HG03064 (cell line): ENCODE measurements around the gene NAV2.

Experiments used
- ATAC-seq: cut with Tn5 transposase; IDR thresholded peaks from one replicate; pipeline ENCODE4 v1.9.1; 2021; ENCODE audit warnings: low read depth; ENCODE audit not compliant: unreplicated experiment

The NAV2 gene

DNA sequence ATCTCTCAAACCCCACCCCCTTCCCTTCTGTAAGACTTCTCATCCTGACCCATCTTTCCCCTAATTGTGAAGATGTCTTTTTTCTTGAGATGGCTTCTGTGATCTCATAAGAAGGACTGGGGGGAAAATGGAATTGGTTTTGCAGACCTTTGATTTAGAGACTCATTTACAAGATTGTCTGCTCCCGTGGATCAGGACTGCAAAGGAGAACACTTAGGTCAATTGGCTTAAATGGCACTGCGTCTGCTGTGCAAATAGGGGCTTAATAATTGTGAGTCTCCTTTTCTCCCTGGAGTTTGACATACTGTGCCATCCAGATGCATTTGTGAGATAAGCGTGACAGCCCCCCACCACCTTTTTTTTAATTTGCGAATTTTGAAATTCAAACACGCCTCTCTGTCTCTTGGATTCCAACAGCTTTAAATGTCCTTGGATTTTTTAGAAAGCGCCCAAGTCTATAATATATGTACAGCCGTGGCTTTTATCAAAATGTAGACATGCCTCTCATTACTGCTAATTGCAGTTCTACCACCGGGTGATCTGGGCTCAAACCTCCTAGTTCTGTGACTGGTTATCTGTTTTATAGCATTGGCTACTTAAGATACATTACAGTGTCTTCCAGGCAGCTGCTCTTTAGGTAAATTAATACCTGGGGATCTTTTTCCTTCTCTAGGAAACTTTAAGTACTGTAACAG lies 297.7 kb downstream of the NAV2 start:
- ATAC-seq: no peak

DNA sequence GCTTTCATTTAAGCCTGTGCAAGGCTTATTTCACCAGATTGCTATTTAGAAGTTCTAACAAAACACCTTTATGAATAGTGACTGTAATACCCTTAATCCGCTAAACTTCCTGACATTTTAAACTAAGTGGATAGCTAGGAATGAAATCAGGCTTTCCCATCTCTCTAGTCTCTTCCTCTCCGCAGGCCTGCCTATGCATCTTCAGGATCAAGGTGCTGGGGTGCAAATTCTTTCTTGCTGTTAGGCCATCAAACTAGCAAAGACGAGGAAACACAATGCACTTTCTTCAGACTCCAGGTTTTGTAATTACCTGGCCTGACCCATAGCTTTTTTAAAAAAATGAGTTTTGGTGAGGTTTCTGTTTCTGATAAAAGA lies 298.2 kb downstream of the NAV2 start:
- no peak for ATAC-seq

- ATAC-seq: no peak
Measured at GRCh38 chr11:20011307-20011951, 298.8 kb downstream of the NAV2 start.

GRCh38 chr11:20013346-20014066 lies 300.9 kb downstream of the NAV2 start:
- ATAC-seq: no peak

DNA sequence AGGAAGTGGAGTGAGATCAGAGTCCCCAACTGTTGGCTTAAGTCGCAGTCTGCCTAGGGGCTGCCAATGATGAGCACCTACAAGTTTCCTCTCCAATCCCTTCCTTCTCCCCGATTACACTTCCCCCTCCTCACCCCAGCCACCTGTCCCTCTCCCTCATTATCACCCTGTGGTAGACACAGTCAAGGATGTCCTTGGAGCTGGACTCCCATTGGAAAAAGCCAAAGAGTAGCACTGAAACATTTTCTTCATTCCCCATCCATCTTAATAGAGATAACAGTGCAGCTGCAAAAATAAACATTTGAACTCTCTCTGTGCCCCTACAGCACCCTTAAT lies 301.4 kb downstream of the NAV2 start:
- no peak for ATAC-seq

DNA sequence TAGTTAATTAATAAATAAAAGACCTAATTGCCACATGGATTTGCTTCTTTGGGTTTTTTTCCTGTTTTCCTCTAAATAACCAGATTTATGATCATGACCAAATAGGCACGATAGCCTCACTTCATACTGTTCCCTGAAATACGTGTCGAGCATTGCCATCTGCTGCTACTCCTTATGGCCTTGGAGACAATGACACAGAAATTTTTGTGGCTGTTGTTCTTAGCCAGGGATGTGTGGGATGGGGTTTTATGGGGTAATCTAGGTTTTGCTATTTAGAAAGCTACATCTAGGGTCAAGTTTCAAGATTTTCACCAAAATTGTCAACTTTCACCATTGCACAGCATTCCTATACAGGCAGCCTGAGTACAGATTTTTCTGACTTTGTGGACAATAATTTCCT lies 302.5 kb downstream of the NAV2 start:
- ATAC-seq: no peak

- ATAC-seq: no peak
Measured at GRCh38 chr11:20015529-20016427, 303.1 kb downstream of the NAV2 start.

- no peak for ATAC-seq
Measured at GRCh38 chr11:20016526-20016925, 303.9 kb downstream of the NAV2 start.

- no peak for ATAC-seq
Measured at GRCh38 chr11:20017320-20017719, 304.7 kb downstream of the NAV2 start.

GRCh38 chr11:20020198-20020597 lies 307.6 kb downstream of the NAV2 start:
- no peak for ATAC-seq

DNA sequence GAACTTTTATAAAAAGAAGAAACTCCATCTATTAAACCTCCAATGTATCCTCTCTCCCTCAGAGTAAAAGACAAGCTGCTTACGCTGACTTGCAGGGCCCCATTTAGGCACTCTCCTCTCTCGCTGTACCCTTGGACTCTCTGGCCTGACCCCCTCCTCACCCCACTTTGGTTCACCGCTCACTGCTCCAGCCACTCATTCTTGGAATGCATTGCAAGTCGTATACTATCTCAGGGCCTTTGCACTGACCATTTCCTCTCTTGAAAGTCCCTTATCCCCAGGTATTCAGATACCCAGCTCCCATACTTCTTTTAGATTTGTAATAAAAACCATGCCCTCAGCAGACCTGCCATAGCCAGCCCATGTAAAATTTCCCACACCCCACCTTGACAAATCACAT lies 308.1 kb downstream of the NAV2 start:
- ATAC-seq: no peak

- ATAC-seq: no peak
Measured at GRCh38 chr11:20021212-20021611, 308.6 kb downstream of the NAV2 start.

- ATAC-seq: no peak
Measured at GRCh38 chr11:20021771-20022362, 309.2 kb downstream of the NAV2 start.

- no peak for ATAC-seq
Measured at GRCh38 chr11:20022363-20023081, 309.9 kb downstream of the NAV2 start.

GRCh38 chr11:20023082-20023426 lies 310.4 kb downstream of the NAV2 start:
- ATAC-seq: no peak

DNA sequence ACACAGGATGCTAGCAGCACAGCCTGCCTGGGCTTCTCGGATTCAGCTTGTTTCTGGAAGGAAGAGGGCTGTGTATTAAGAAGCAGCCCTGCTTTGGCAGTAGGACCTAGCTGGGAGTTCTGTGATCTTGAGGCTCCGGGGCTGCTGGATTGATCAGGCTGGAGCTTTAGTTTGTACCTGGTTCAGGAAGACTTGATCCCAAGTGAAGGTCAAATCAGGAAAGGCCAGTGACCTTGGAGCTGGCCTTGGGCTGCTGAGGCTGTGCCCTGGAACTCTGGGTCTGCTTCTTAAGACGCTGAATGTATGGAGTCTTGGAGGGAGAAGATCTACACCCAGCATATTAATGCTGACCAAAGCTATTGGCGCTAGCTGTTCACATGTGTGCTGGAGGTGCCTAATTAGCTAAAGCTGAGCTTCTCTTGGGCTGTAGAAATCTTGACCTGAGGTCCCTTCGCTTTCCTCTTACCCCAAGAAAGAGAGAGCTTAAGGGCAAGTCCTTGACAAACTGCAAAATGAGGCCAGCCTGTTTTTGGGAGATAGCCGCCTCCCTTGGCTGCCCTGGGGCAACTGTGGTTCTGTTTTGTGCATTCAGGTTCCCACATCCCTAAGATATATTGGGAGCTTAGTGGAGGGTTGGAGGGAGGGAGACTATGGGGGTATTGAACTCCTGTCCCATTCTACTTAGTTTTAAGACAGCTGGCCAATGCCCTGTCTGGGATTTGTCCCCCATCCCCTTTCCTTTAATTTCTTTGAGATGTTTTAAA lies 311.7 kb downstream of the NAV2 start:
- no peak for ATAC-seq

DNA sequence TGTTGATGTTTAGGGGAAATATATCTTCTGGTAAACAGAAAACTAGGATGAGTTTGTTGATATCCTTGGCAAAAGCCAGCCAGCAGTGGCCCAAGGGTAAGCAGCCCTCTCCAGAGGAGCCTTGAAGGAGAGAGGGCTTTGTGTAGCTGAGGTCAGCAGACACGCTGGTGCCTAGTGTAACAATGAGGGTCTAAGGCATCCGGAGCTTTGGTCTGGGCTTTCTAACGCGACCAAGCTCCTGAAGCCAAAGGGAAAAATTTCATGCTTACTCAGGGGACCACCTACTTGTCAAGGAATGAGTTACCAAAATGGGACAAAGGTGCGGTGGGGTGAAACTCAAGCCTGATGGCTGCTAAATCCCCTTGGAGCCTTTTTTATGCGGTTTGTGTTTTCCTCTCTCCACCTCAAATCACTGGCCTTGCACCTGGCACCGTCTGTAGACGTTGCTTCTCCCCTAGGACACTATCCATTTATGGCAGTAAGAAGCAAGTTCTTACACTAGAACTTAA lies 312.7 kb downstream of the NAV2 start:
- no peak for ATAC-seq

- ATAC-seq: no peak
Measured at GRCh38 chr11:20026629-20027555, 314.3 kb downstream of the NAV2 start.
